GM12878 (cell line): ENCODE measurements around the gene ACSF3. TPM values are rescaled to one million over a fixed set of nuclear protein-coding genes. Genes with fewer than 3 reads are reported as not detected.
A peak's percentile ranks its signal among the peaks of the same experiment; 100 is the strongest.

Experiments used
- ATAC-seq: fragments of 200-7000 bp; cut with Tn5 transposase; 3 replicates; pipeline ENCODE4 v1.9.1; 2020; ENCODE audit warnings: mild to moderate bottlenecking, moderate library complexity
- BruUV-seq: library from RNA; stranded (reverse); fragments of 400-500 nt; replicated peaks from 2 replicates; lab custom pipeline; 2021; lab: Mats Ljungman, UMichigan
- CTCF ChIA-PET: fragments of 300-600 bp; sonication (Branson Sonifier 250); formaldehyde crosslinking; extraction: SDS; loops from one replicate; lab custom pipeline; 2021; ENCODE audit warnings: inconsistent platforms; lab: Yijun Ruan, JAX
- POLR2A ChIA-PET: fragments of 350-600 bp; formaldehyde crosslinking; extraction: SDS; loops from one replicate; lab custom pipeline; 2021; ENCODE audit warnings: inconsistent platforms; lab: Charles Lee
- RAD21 ChIA-PET: fragments of 300-600 bp; sonication (Branson Sonifier 250); formaldehyde crosslinking; loops from one replicate; lab custom pipeline; 2023; ENCODE audit warnings: antibody characterized with exemption; ENCODE audit not compliant: unreplicated experiment; lab: Charles Lee
- SMC1A ChIA-PET: fragments of 300-600 bp; sonication (Branson Sonifier 250); formaldehyde crosslinking; loops from one replicate; lab custom pipeline; 2023; ENCODE audit not compliant: unreplicated experiment, uncharacterized antibody; lab: Charles Lee
- DNase-seq: peaks from one replicate; pipeline ENCODE4 v3.0.0-alpha.2; 2011; ENCODE audit warnings: low read depth, low spot score
- FAIRE-seq: peaks from 3 replicates; lab custom pipeline; 2011; peaks lifted over from hg19 to GRCh38; lab: Jason Lieb, UNC
- H2AFZ ChIP-seq: 2 replicates; pipeline ENCODE4 v1.6.0; 2011; ENCODE audit warnings: low read depth, low read length, control low read depth; ENCODE audit not compliant: control insufficient read depth
- H3K27ac ChIP-seq: 2 replicates; pipeline ENCODE4 v1.5.1; 2011; ENCODE audit warnings: control low read depth; ENCODE audit not compliant: control insufficient read depth, insufficient read depth
- H3K27me3 ChIP-seq, 2 experiments: replicated peaks in 1 of 2; 2 replicates each; pipeline versions ENCODE4 v1.6.0 to v1.6.1; 2011; ENCODE audit warnings: low read length in 1 of 2; ENCODE audit not compliant: control insufficient read depth in 2 of 2, insufficient read depth in 2 of 2
- H3K36me3 ChIP-seq, 2 experiments: 2 replicates each; pipeline ENCODE4 v1.5.1; 2011; ENCODE audit warnings: low read length in 1 of 2; ENCODE audit not compliant: control insufficient read depth in 2 of 2, insufficient read depth in 2 of 2
- H3K4me1 ChIP-seq: 2 replicates; pipeline ENCODE4 v1.6.1; 2011; ENCODE audit warnings: mild to moderate bottlenecking, low read length, moderate library complexity, mixed read lengths; ENCODE audit not compliant: control insufficient read depth, insufficient read depth
- H3K4me2 ChIP-seq: 2 replicates; pipeline ENCODE4 v1.6.0; 2011; ENCODE audit warnings: control low read depth; ENCODE audit not compliant: control insufficient read depth, insufficient read depth
- H3K4me3 ChIP-seq: fragments of 200-600 bp; sonication (generic); 2 replicates; pipeline ENCODE4 v1.5.1; 2016
- H3K79me2 ChIP-seq: 2 replicates; pipeline ENCODE4 v1.6.0; 2011; ENCODE audit warnings: low read length; ENCODE audit not compliant: control insufficient read depth, insufficient read depth
- H3K9ac ChIP-seq: 2 replicates; pipeline ENCODE4 v1.8.0; 2011; ENCODE audit warnings: low read length, control low read depth, mixed read lengths; ENCODE audit not compliant: control insufficient read depth, insufficient read depth
- H3K9me3 ChIP-seq: replicated peaks from 3 replicates; pipeline ENCODE4 v1.5.1; 2011; ENCODE audit warnings: mild to moderate bottlenecking, low read length; ENCODE audit not compliant: control insufficient read depth, insufficient read depth
- H4K20me1 ChIP-seq: 2 replicates; pipeline ENCODE4 v1.6.0; 2011; ENCODE audit not compliant: control insufficient read depth, insufficient read depth
- ASH2L ChIP-seq: fragments of 300-600, 200-600 bp; sonication (generic); IDR thresholded peaks from 2 replicates; pipeline ENCODE4 v1.6.1; 2017; ENCODE audit warnings: low read depth, mild to moderate bottlenecking, borderline replicate concordance
- ATF7 ChIP-seq: fragments of 450-650 bp; IDR thresholded peaks from 2 replicates; pipeline ENCODE4 v1.6.1; 2016; ENCODE audit warnings: low read depth, mild to moderate bottlenecking
- CHD1 ChIP-seq: IDR thresholded peaks from 2 replicates; pipeline ENCODE4 v1.6.1; 2012; ENCODE audit warnings: low read depth, low read length, improper control_type of control experiment
- DPF2 ChIP-seq: fragments of 450-650 bp; IDR thresholded peaks from 2 replicates; pipeline ENCODE4 v1.6.1; 2017; ENCODE audit warnings: mild to moderate bottlenecking
- NR2F1 ChIP-seq: fragments of 450-650 bp; conservative IDR thresholded peaks from 2 replicates; pipeline ENCODE4 v1.6.1; 2017; ENCODE audit warnings: mild to moderate bottlenecking
- RAD21 ChIP-seq: IDR thresholded peaks from 2 replicates; pipeline ENCODE4 v1.6.1; 2011; ENCODE audit warnings: mild to moderate bottlenecking, low read depth, low read length, moderate library complexity; ENCODE audit not compliant: insufficient read depth
- RCOR1 ChIP-seq: conservative IDR thresholded peaks from 2 replicates; pipeline ENCODE4 v1.6.1; 2012; ENCODE audit warnings: low read depth, low read length, improper control_type of control experiment
- SIN3A ChIP-seq: IDR thresholded peaks from 2 replicates; pipeline ENCODE4 v1.6.1; 2012; ENCODE audit warnings: low read depth, low read length, improper control_type of control experiment
- SMC3 ChIP-seq: IDR thresholded peaks from 2 replicates; pipeline ENCODE4 v1.6.1; 2011; ENCODE audit warnings: low read length, improper control_type of control experiment, borderline replicate concordance
- TAF1 ChIP-seq: IDR thresholded peaks from 2 replicates; pipeline ENCODE4 v1.6.1; 2011; ENCODE audit warnings: mild to moderate bottlenecking, low read depth, low read length, borderline replicate concordance
- YBX1 ChIP-seq: fragments of 450-650 bp; IDR thresholded peaks from 2 replicates; pipeline ENCODE4 v1.6.1; 2016; ENCODE audit warnings: antibody characterized with exemption
- ZBTB33 ChIP-seq: fragments of 450-650 bp; IDR thresholded peaks from 2 replicates; pipeline ENCODE4 v1.6.1; 2017; ENCODE audit warnings: mild to moderate bottlenecking
- ZNF207 ChIP-seq: fragments of 450-650 bp; IDR thresholded peaks from 2 replicates; pipeline ENCODE4 v1.6.1; 2014; ENCODE audit warnings: antibody characterized with exemption, mild to moderate bottlenecking, borderline replicate concordance
- ZZZ3 ChIP-seq: IDR thresholded peaks from 2 replicates; pipeline ENCODE4 v1.6.1; 2011; ENCODE audit warnings: low read depth; ENCODE audit not compliant: control insufficient read depth, insufficient read length
- WGBS: methylation state at CpG from one replicate; pipeline ENCODE4 v1.1.6; 2016; ENCODE audit warnings: low lambda C conversion rate; ENCODE audit not compliant: insufficient replicate concordance, insufficient coverage; ENCODE audit errors: missing lambda C conversion rate; 5-methylcytosine and 5-hydroxymethylcytosine counted together
- in situ Hi-C: fragments of 300-500 bp; cut with MboI; formaldehyde crosslinking; loops from 9 replicates; pipeline ENCODE4 v1.14.3; 2018; ENCODE audit warnings: mixed read lengths
- intact Hi-C: fragments of 100-400 bp; cut with micrococcal nuclease; formaldehyde crosslinking; loops from one replicate; pipeline ENCODE4 v1.14.2; 2022; ENCODE audit not compliant: unreplicated experiment
- polyA plus RNA-seq, 11 experiments: library from polyadenylated mRNA; depleted of rRNA in 4 of 11; unstranded in 6 of 11; stranded (reverse) in 5 of 11; fragments of >200 nt; fragmentation: Nextera tagmentation in 4 of 11; fragmentation: Illumina TruSeq in 1 of 11; extraction: Ambion mirVana in 4 of 11; extraction: Trizol in 1 of 11; gene quantifications; 1 replicate in 1 of 11; 2 replicates in 10 of 11; pipeline versions ENCODE4 v1.2.1 to v1.2.3, GENCODE V29; 2011 to 2016; ENCODE audit warnings: inconsistent platforms in 2 of 11, missing spikeins in 2 of 11, low read depth in 1 of 11
- total RNA-seq, 4 experiments: library from RNA; depleted of rRNA in 3 of 4; stranded (reverse); fragments of >200 nt in 3 of 4; fragmentation: Illumina TruSeq in 1 of 4; extraction: Trizol in 1 of 4; gene quantifications; 2 replicates each; pipeline versions ENCODE4 v1.2.1 to v1.2.3, GENCODE V29; 2013 to 2021

Gene ACSF3
- total and polyA plus RNA-seq, 10 of the 15 experiments (the other 5 are each of a cell fraction or from before 2014, with no cell fraction given), result 1.0 to 44.4 (median 25.8) TPM

- ChIA-PET CTCF (interaction anchor here (0.7 to 1.6 kb wide), 3 partner anchors 10 to 156 kb away, joined by 3 to 5 read pairs (median 5); no protein-coding TSS in a partner anchor), SMC1A (interaction anchor here (0.9 to 3.0 kb wide), 4 partner anchors 16 to 141 kb away, joined by 3 to 7 read pairs (median 4); no protein-coding TSS in a partner anchor), POLR2A (interaction anchor here (0.9 to 1.4 kb wide), 3 partner anchors 37 to 60 kb away, joined by 3 to 4 read pairs (median 4); no protein-coding TSS in a partner anchor), RAD21 (interaction anchor here (0.7 to 3.8 kb wide), 10 partner anchors 15 to 130 kb away, joined by 3 to 20 read pairs (median 5); partner anchors contain the start of gene CBFA2T3)
- Histone ChIP-seq H2AFZ (no peak overlapping the region), H3K4me2 (peak overlapping the region; percentile 81), H3K36me3 (peaks cover 0 to 27% of the 10 kb centered on the region in 2 experiments; a peak in 2 of 4 replicates), H4K20me1 (no peaks in the 10 kb centered on the region), H3K4me1 (peaks cover 34% of the 10 kb centered on the region), H3K79me2 (peaks cover 49% of the 10 kb centered on the region), H3K4me3 (peak overlapping the region; percentile 58; the same call in 1 of the 2 replicates), H3K27ac (peak overlapping the region; percentile 80), H3K27me3 (no peaks in the 10 kb centered on the region), H3K9me3 (no peaks in the 10 kb centered on the region), H3K9ac (no peak overlapping the region)
- intact Hi-C loops (loop anchor here (5.0 kb wide), 1 partner anchor 67 kb away; no protein-coding TSS in a partner anchor), in situ Hi-C loops (no loop called here)
- TF ChIP-seq YBX1 (no peak), RAD21 (no peak), TAF1 (no peak), RCOR1 (no peak), ATF7 (no peak), ZZZ3 (no peak), CHD1 (no peak), DPF2 (no peak), ZBTB33 (no peak), ASH2L (no peak), NR2F1 (no peak), SIN3A (no peak), SMC3 (no peak), ZNF207 (no peak)
- no peak for ATAC-seq
- DNase-seq, result no peak
- no peak for FAIRE-seq
- no TSS peak for BruUV-seq
- WGBS, result 69% methylated on average over 26 of the region's 26 CpGs
Measured at GRCh38 chr16:89098767-89099430, 5.2 kb downstream of the ACSF3 start.
